Activated CD4-positive, alpha-beta memory T cell treated with anti-CD3 and anti-CD28 coated beads, Interleukin-2, amount 10 ng/mL, durations not matched to agents 7 days and 5 days (primary cell): ENCODE results near the gene HIBCH. TPM values are rescaled to one million over a fixed set of nuclear protein-coding genes. Genes with fewer than 3 reads are reported as not detected.
"Not testable (repeated sequence)": the region's sequence is repeated elsewhere in the genome, so short reads cannot be mapped to it uniquely, and the experiment has no call there.

Experiments
- CTCF ChIA-PET: fragments of 350-600 bp; sonication (Branson Sonifier 250); formaldehyde crosslinking; loops from one replicate; lab custom pipeline; 2021; ENCODE audit warnings: antibody characterized with exemption, inconsistent platforms; lab: Charles Lee
- POLR2A ChIA-PET: fragments of 350-600 bp; sonication (Branson Sonifier 250); formaldehyde crosslinking; loops from one replicate; lab custom pipeline; 2021; ENCODE audit warnings: antibody characterized with exemption; lab: Charles Lee
- DNase-seq: peaks from one replicate; pipeline ENCODE4 v3.0.0-alpha.2; 2020
- H3K27ac Mint-ChIP-seq: one replicate; pipeline ENCODE4 v1.8.0; 2021; ENCODE audit warnings: mild to moderate bottlenecking, mixed read lengths
- H3K27me3 Mint-ChIP-seq: one replicate; pipeline ENCODE4 v1.8.0; 2021; ENCODE audit warnings: mixed read lengths
- H3K36me3 Mint-ChIP-seq: one replicate; pipeline ENCODE4 v1.8.0; 2021; ENCODE audit warnings: low read depth, mixed read lengths
- H3K4me1 Mint-ChIP-seq: one replicate; pipeline ENCODE4 v1.8.0; 2021; ENCODE audit warnings: mixed read lengths
- H3K4me3 Mint-ChIP-seq: one replicate; pipeline ENCODE4 v1.8.0; 2021; ENCODE audit warnings: mild to moderate bottlenecking, mixed read lengths
- H3K9me3 Mint-ChIP-seq: one replicate; pipeline ENCODE4 v1.8.0; 2021; ENCODE audit warnings: mixed read lengths
- total RNA-seq, 2 experiments: library from RNA; stranded (reverse); gene quantifications; one replicate each; pipeline ENCODE4 v1.2.3, GENCODE V29; 2021

The HIBCH gene
- total RNA-seq, 2 experiments from 2014 or later: 16.2 to 17.3 TPM

GRCh38 chr2:190169221-190170072, 150.2 kb downstream of the HIBCH start:
- no peak for DNase-seq
- Mint-ChIP-seq H3K27ac (no peak overlapping the region), H3K27me3 (no peaks in the 10 kb centered on the region), H3K36me3 (no peaks in the 10 kb centered on the region), H3K9me3 (no peaks in the 10 kb centered on the region), H3K4me3 (no peak overlapping the region), H3K4me1 (no peaks in the 10 kb centered on the region)
- ChIA-PET CTCF (interaction anchor here (1.0 kb wide), 1 partner anchor 10 kb away, joined by 4 read pairs; no protein-coding TSS in a partner anchor), POLR2A (no interaction called here)

GRCh38 chr2:190167702-190168101, 151.9 kb downstream of the HIBCH start:
- ChIA-PET CTCF (no interaction called here), POLR2A (no interaction called here)
- H3K27me3 Mint-ChIP-seq: no peaks in the 10 kb centered on the region
- no peaks in the 10 kb centered on the region for H3K4me1 Mint-ChIP-seq
- H3K36me3 Mint-ChIP-seq: no peaks in the 10 kb centered on the region
- no peak for DNase-seq
- no peak overlapping the region for H3K4me3 Mint-ChIP-seq
- H3K27ac Mint-ChIP-seq: no peak overlapping the region
- no peaks in the 10 kb centered on the region for H3K9me3 Mint-ChIP-seq

- H3K4me1 Mint-ChIP-seq: no peaks in the 10 kb centered on the region
- no peak overlapping the region for H3K4me3 Mint-ChIP-seq
- POLR2A ChIA-PET: no interaction called here
- no peak for DNase-seq
- H3K9me3 Mint-ChIP-seq: no peaks in the 10 kb centered on the region
- H3K27me3 Mint-ChIP-seq: no peaks in the 10 kb centered on the region
- no peaks in the 10 kb centered on the region for H3K36me3 Mint-ChIP-seq
- CTCF ChIA-PET: no interaction called here
- no peak overlapping the region for H3K27ac Mint-ChIP-seq
Measured at GRCh38 chr2:190165491-190165890, 154.1 kb downstream of the HIBCH start.

GRCh38 chr2:190162851-190163250, 156.8 kb downstream of the HIBCH start:
- CTCF ChIA-PET: no interaction called here
- H3K4me3 Mint-ChIP-seq: no peak overlapping the region
- no peaks in the 10 kb centered on the region for H3K4me1 Mint-ChIP-seq
- no peaks in the 10 kb centered on the region for H3K36me3 Mint-ChIP-seq
- H3K9me3 Mint-ChIP-seq: no peaks in the 10 kb centered on the region
- H3K27me3 Mint-ChIP-seq: no peaks in the 10 kb centered on the region
- H3K27ac Mint-ChIP-seq: no peak overlapping the region
- POLR2A ChIA-PET: no interaction called here
- no peak for DNase-seq

GRCh38 chr2:190159453-190159852, 160.2 kb downstream of the HIBCH start:
- Mint-ChIP-seq H3K4me1 (no peaks in the 10 kb centered on the region), H3K36me3 (no peaks in the 10 kb centered on the region), H3K27me3 (no peaks in the 10 kb centered on the region), H3K27ac (no peak overlapping the region), H3K9me3 (no peaks in the 10 kb centered on the region), H3K4me3 (no peak overlapping the region)
- CTCF ChIA-PET: no interaction called here
- DNase-seq: no peak
- POLR2A ChIA-PET: no interaction called here

GRCh38 chr2:190158798-190159434, 160.7 kb downstream of the HIBCH start:
- no peaks in the 10 kb centered on the region for H3K4me1 Mint-ChIP-seq
- CTCF ChIA-PET: no interaction called here

GRCh38 chr2:190157613-190158528, 161.8 kb downstream of the HIBCH start:
- H3K27me3 Mint-ChIP-seq, CTCF ChIA-PET, H3K4me1 Mint-ChIP-seq, DNase-seq, POLR2A ChIA-PET, H3K36me3 Mint-ChIP-seq, H3K4me3 Mint-ChIP-seq, H3K27ac Mint-ChIP-seq, H3K9me3 Mint-ChIP-seq: not testable (repeated sequence)

More at GRCh38 chr2:190158798-190159434, 160.7 kb downstream of the HIBCH start:
- Mint-ChIP-seq H3K27me3 (no peaks in the 10 kb centered on the region), H3K9me3 (no peaks in the 10 kb centered on the region), H3K4me3 (no peak overlapping the region), H3K36me3 (no peaks in the 10 kb centered on the region), H3K27ac (no peak overlapping the region)
- POLR2A ChIA-PET: no interaction called here
- DNase-seq: no peak

- no peak overlapping the region for H3K27ac Mint-ChIP-seq
- CTCF ChIA-PET: no interaction called here
- H3K4me3 Mint-ChIP-seq: no peak overlapping the region
- H3K4me1 Mint-ChIP-seq: no peaks in the 10 kb centered on the region
- no peaks in the 10 kb centered on the region for H3K9me3 Mint-ChIP-seq
- POLR2A ChIA-PET: no interaction called here
- no peaks in the 10 kb centered on the region for H3K36me3 Mint-ChIP-seq
- DNase-seq: no peak
- H3K27me3 Mint-ChIP-seq: no peaks in the 10 kb centered on the region
Measured at GRCh38 chr2:190156530-190157212, 163.0 kb downstream of the HIBCH start.

Other genes with a start within 250 kb of the HIBCH start
- gene INPP1, start 23.8 kb upstream of the HIBCH start, total RNA-seq: 10 to 100 TPM; 10.6 to 11.9 TPM
- gene MFSD6, start 88.5 kb upstream of the HIBCH start, total RNA-seq: 10 to 100 TPM; 36.6 to 39.0 TPM
- 10 to 100 TPM; 18.9 to 19.1 TPM for gene NEMP2, start 214.9 kb upstream of the HIBCH start, total RNA-seq